Measurements from ENCODE around the gene BICDL2.
A peak's percentile ranks its signal among the peaks of the same experiment; 100 is the strongest.

The BICDL2 gene

DNA sequence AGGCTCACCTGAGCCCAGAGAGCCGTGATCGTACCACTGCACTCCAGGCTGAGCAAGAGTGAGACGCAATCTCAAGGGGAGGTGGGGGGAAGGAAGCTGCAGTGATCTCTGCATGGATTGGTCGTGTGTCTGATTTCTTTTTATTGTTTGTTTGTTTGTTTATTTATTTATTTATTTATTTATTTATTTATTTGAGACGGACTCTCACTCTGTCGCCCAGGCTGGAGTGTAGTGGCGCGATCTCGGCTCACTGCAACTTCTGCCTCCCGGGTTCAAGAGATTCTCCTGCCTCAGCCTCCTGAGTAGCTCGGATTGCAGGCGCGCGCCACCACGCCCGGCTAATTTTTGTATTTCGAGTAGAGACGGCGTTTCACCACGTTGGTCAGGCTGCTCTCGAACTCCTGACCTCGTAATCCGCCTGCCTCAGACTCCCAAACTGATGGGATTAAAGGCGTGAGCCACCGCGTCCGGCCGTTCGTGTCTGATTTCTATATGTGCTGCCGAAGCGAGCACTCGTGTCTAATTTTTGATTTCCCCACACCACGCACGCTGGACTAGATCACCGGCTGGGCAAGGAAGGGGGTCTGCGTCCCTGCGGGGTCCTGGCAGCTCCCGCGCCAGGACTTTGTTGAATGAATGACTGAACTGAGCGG, 17.0 kb downstream of the BICDL2 start:
- Histone ChIP-seq H3K4me1 (ENCODE audit: control insufficient read depth, insufficient read depth, low read length) (peaks cover 21% of the 10 kb centered on the region), H3K27ac (ENCODE audit: extremely low read depth, low read depth, low read length) (no peak overlapping the region), H3K4me3 (ENCODE audit: low read depth, low read length) (peak overlapping the region; percentile 33), H3K9me3 (ENCODE audit: control insufficient read depth, insufficient read depth, low read depth, low read length) (no peaks in the 10 kb centered on the region), H3K36me3 (ENCODE audit: control insufficient read depth in 2 of 2, insufficient read depth in 1 of 2, low read length in 2 of 2) (no peaks in the 10 kb centered on the region)
- POLR2A ChIA-PET, result interaction anchor here (0.5 to 11.9 kb wide), 19 partner anchors 8 to 1055 kb away, joined by 3 to 247 read pairs (median 6); partner anchors contain the start of genes FLYWCH1, KREMEN2, PAQR4 and PKMYT1
- CTCF ChIA-PET, result interaction anchor here (0.9 to 4.1 kb wide), 9 partner anchors 8 to 68 kb away, joined by 3 to 41 read pairs (median 4); no protein-coding TSS in a partner anchor
- TF ChIP-seq ZEB2 (tag by site-specific recombination; IDR thresholded peaks at IDR 0.05) (peak; percentile 14), ZNF704 (tag by site-specific recombination; IDR thresholded peaks at IDR 0.05) (0 out of 2 replicates have a peak, but pooled peaks have one; percentile 52), GLI4 (tag by site-specific recombination; IDR thresholded peaks at IDR 0.05) (no peak), ZNF654 (tag by site-specific recombination; IDR thresholded peaks at IDR 0.05; ENCODE audit: low read depth) (peak; percentile 25), KLF1 (tag by site-specific recombination; IDR thresholded peaks at IDR 0.05) (peak; percentile 30; the same call in 1 of the 2 replicates), ZXDB (tag by site-specific recombination; IDR thresholded peaks at IDR 0.05) (peak; percentile 52; the same call in 1 of the 2 replicates), ZNF292 (tag by site-specific recombination; IDR thresholded peaks at IDR 0.05; ENCODE audit: borderline replicate concordance, low read depth) (peak; percentile 55; the same call in 1 of the 2 replicates), ZBTB21 (tag by site-specific recombination; IDR thresholded peaks at IDR 0.05) (peak; percentile 65; the same call in 1 of the 2 replicates), ZSCAN16 (tag by site-specific recombination; IDR thresholded peaks at IDR 0.05) (no peak), ZNF747 (tag by site-specific recombination; IDR thresholded peaks at IDR 0.05) (no peak), ZNF629 (tag by site-specific recombination; IDR thresholded peaks at IDR 0.05) (peak; percentile 38; the same call in 1 of the 2 replicates), ZFP37 (tag by site-specific recombination; IDR thresholded peaks at IDR 0.05) (no peak), KLF9 (tag by site-specific recombination; IDR thresholded peaks at IDR 0.05; ENCODE audit: low read depth) (no peak), ZSCAN30 (tag by site-specific recombination; IDR thresholded peaks at IDR 0.05) (no peak), ZNF324 (tag by site-specific recombination; IDR thresholded peaks at IDR 0.05) (no peak), HOXD13 (CRISPR knock-in tag; IDR thresholded peaks at IDR 0.05; ENCODE audit: borderline replicate concordance) (no peak), ZNF335 (tag by site-specific recombination; conservative IDR thresholded peaks at IDR 0.05) (peak; percentile 99), EGR2 (tag by site-specific recombination; IDR thresholded peaks at IDR 0.05; ENCODE audit: low read depth) (no peak), ZNF776 (tag by site-specific recombination; IDR thresholded peaks at IDR 0.05; ENCODE audit: borderline replicate concordance) (no peak), ZNF341 (tag by site-specific recombination; IDR thresholded peaks at IDR 0.05; ENCODE audit: low read depth) (no peak; the same call in 1 of the 2 replicates), ZNF521 (tag by site-specific recombination; IDR thresholded peaks at IDR 0.05) (no peak), ZNF449 (tag by site-specific recombination; IDR thresholded peaks at IDR 0.05) (no peak), GLI2 (tag by site-specific recombination; IDR thresholded peaks at IDR 0.05; ENCODE audit: borderline replicate concordance, low read depth) (no peak; the same call in 1 of the 2 replicates), ZBTB48 (tag by site-specific recombination; IDR thresholded peaks at IDR 0.05) (no peak), ZNF558 (tag by site-specific recombination; IDR thresholded peaks at IDR 0.05) (peak; percentile 75; the same call in 1 of the 2 replicates), ZBTB49 (tag by site-specific recombination; IDR thresholded peaks at IDR 0.05; ENCODE audit: low read depth) (no peak), ZFP41 (tag by site-specific recombination; IDR thresholded peaks at IDR 0.05; ENCODE audit: borderline replicate concordance) (no peak), ZNF530 (tag by site-specific recombination; IDR thresholded peaks at IDR 0.05; ENCODE audit: low read depth) (no peak), ZNF585B (tag by site-specific recombination; IDR thresholded peaks at IDR 0.05) (no peak)
- TF ChIP-seq, protein P1, sequence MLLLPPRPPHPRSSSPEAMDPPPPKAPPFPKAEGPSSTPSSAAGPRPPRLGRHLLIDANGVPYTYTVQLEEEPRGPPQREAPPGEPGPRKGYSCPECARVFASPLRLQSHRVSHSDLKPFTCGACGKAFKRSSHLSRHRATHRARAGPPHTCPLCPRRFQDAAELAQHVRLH (tag by site-specific recombination; IDR thresholded peaks at IDR 0.05), result 0 out of 2 replicates have a peak, but pooled peaks have one; percentile 33
- TF ChIP-seq, protein P2, sequence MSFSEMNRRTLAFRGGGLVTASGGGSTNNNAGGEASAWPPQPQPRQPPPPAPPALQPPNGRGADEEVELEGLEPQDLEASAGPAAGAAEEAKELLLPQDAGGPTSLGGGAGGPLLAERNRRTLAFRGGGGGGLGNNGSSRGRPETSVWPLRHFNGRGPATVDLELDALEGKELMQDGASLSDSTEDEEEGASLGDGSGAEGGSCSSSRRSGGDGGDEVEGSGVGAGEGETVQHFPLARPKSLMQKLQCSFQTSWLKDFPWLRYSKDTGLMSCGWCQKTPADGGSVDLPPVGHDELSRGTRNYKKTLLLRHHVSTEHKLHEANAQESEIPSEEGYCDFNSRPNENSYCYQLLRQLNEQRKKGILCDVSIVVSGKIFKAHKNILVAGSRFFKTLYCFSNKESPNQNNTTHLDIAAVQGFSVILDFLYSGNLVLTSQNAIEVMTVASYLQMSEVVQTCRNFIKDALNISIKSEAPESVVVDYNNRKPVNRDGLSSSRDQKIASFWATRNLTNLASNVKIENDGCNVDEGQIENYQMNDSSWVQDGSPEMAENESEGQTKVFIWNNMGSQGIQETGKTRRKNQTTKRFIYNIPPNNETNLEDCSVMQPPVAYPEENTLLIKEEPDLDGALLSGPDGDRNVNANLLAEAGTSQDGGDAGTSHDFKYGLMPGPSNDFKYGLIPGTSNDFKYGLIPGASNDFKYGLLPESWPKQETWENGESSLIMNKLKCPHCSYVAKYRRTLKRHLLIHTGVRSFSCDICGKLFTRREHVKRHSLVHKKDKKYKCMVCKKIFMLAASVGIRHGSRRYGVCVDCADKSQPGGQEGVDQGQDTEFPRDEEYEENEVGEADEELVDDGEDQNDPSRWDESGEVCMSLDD (tag by site-specific recombination; IDR thresholded peaks at IDR 0.05), result no peak

Data from HEK293 (cell line).